Neuronal stem cell (in vitro differentiated cells): ENCODE results near the gene LRP1B.

Source experiments
- DNase-seq: peaks from one replicate; pipeline ENCODE4 v3.0.0-alpha.2; 2013; ENCODE audit warnings: low spot score
- H2AFZ ChIP-seq: one replicate; pipeline ENCODE4 v1.6.1; 2013; ENCODE audit warnings: mild to moderate bottlenecking, low read length, inconsistent platforms
- H2AK5ac ChIP-seq: 2 replicates; pipeline ENCODE4 v1.6.1; 2013; ENCODE audit warnings: low read depth, mild to moderate bottlenecking, inconsistent platforms, low read length, moderate library complexity, mixed read lengths
- H2BK120ac ChIP-seq: 2 replicates; pipeline ENCODE4 v1.6.1; 2013; ENCODE audit warnings: low read depth, mild to moderate bottlenecking, inconsistent platforms, low read length, moderate library complexity, mixed read lengths
- H2BK12ac ChIP-seq: one replicate; pipeline ENCODE4 v1.6.1; 2013; ENCODE audit warnings: low read length, inconsistent platforms
- H2BK15ac ChIP-seq: 2 replicates; pipeline ENCODE4 v1.6.1; 2013; ENCODE audit warnings: mild to moderate bottlenecking, low read length, inconsistent platforms, mixed read lengths
- H2BK5ac ChIP-seq: one replicate; pipeline ENCODE4 v1.6.1; 2013; ENCODE audit warnings: inconsistent platforms, mild to moderate bottlenecking, low read length, moderate library complexity
- H3K14ac ChIP-seq: one replicate; pipeline ENCODE4 v1.6.1; 2013; ENCODE audit warnings: low read length, inconsistent platforms
- H3K18ac ChIP-seq: 2 replicates; pipeline ENCODE4 v1.6.1; 2013; ENCODE audit warnings: low read length, inconsistent platforms
- H3K23ac ChIP-seq: 2 replicates; pipeline ENCODE4 v1.6.1; 2013; ENCODE audit warnings: low read depth, mild to moderate bottlenecking, mixed read lengths, low read length, inconsistent platforms; ENCODE audit not compliant: poor library complexity
- H3K27ac ChIP-seq: replicated peaks from 3 replicates; pipeline ENCODE4 v1.5.1; 2013; ENCODE audit warnings: low read length, inconsistent platforms
- H3K27me3 ChIP-seq, 3 experiments: 2 replicates each; pipeline ENCODE4 v1.6.1; 2013; ENCODE audit warnings: low read length in 3 of 3, mild to moderate bottlenecking in 2 of 3, inconsistent platforms in 1 of 3, low read depth in 1 of 3, mixed read lengths in 1 of 3, moderate library complexity in 1 of 3; ENCODE audit not compliant: control insufficient read depth in 3 of 3, insufficient read depth in 3 of 3
- H3K36me3 ChIP-seq, 2 donors: replicated peaks in 1 of 2; 2 replicates each; pipeline ENCODE4 v1.6.1; 2013; ENCODE audit warnings: low read length in 2 of 2; ENCODE audit not compliant: control insufficient read depth in 2 of 2, insufficient read depth in 2 of 2
- H3K4ac ChIP-seq: 2 replicates; pipeline ENCODE4 v1.6.1; 2013; ENCODE audit warnings: inconsistent platforms, mild to moderate bottlenecking, low read length, moderate library complexity
- H3K4me1 ChIP-seq, 2 donors: 1 replicate in 1 of 2; 2 replicates in 1 of 2; pipeline ENCODE4 v1.6.1; 2013; ENCODE audit warnings: low read length in 2 of 2, low read depth in 1 of 2; ENCODE audit not compliant: control insufficient read depth in 2 of 2, insufficient read depth in 1 of 2
- H3K4me2 ChIP-seq: one replicate; pipeline ENCODE4 v1.6.1; 2013; ENCODE audit warnings: mild to moderate bottlenecking, low read length, inconsistent platforms; ENCODE audit not compliant: insufficient read depth, poor library complexity, severe bottlenecking
- H3K4me3 ChIP-seq, 2 donors: 2 replicates each; pipeline ENCODE4 v1.5.1; 2013; ENCODE audit warnings: low read length in 2 of 2, mild to moderate bottlenecking in 2 of 2, inconsistent platforms in 1 of 2, moderate library complexity in 1 of 2
- H3K79me1 ChIP-seq: one replicate; pipeline ENCODE4 v1.6.1; 2013; ENCODE audit warnings: low read depth, mild to moderate bottlenecking, inconsistent platforms, low read length, moderate library complexity
- H3K9ac ChIP-seq: one replicate; pipeline ENCODE4 v1.6.1; 2013; ENCODE audit warnings: mild to moderate bottlenecking, low read depth, low read length, inconsistent platforms; ENCODE audit not compliant: poor library complexity
- H3K9me3 ChIP-seq, 2 donors: replicated peaks in 1 of 2; 2 replicates each; pipeline versions ENCODE3 to v1.6.1; 2013; ENCODE audit warnings: low read length in 2 of 2, mild to moderate bottlenecking in 2 of 2, inconsistent platforms in 1 of 2, low read depth in 1 of 2, mixed read lengths in 1 of 2, moderate library complexity in 1 of 2; ENCODE audit not compliant: control insufficient read depth in 2 of 2, insufficient read depth in 1 of 2
- H4K8ac ChIP-seq: one replicate; pipeline ENCODE4 v1.6.1; 2013; ENCODE audit warnings: low read depth, mild to moderate bottlenecking, inconsistent platforms, low read length, moderate library complexity
- H4K91ac ChIP-seq: one replicate; pipeline ENCODE4 v1.6.1; 2013; ENCODE audit warnings: low read length, low read depth, mild to moderate bottlenecking, inconsistent platforms; ENCODE audit not compliant: poor library complexity
- WGBS, 2 donors: extraction: QIAGEN DNeasy Blood & Tissue Kit; methylation state at CpG; one replicate each; pipeline ENCODE4 v1.1.7; 2013; ENCODE audit warnings: missing lambda C conversion rate in 2 of 2, mixed read lengths in 1 of 2; ENCODE audit not compliant: insufficient read length in 2 of 2, insufficient replicate concordance in 1 of 2; ENCODE audit errors: extremely low coverage in 2 of 2; 5-methylcytosine and 5-hydroxymethylcytosine counted together

Gene LRP1B

GRCh38 chr2:141620372-141620771 lies 510.4 kb downstream of the LRP1B start:
- Histone ChIP-seq H3K4me2 (no peak overlapping the region), H3K9ac (no peak overlapping the region), H3K4me1 (no peaks in the 10 kb centered on the region), H3K18ac (no peak overlapping the region), H3K79me1 (no peaks in the 10 kb centered on the region), H2BK12ac (no peak overlapping the region), H4K8ac (no peak overlapping the region), H4K91ac (no peak overlapping the region), H2AFZ (no peak overlapping the region), H2AK5ac (no peak overlapping the region), H3K27me3 (no peaks in the 10 kb centered on the region), H2BK15ac (no peak overlapping the region), H3K23ac (no peak overlapping the region), H2BK5ac (no peak overlapping the region), H3K36me3 (no peaks in the 10 kb centered on the region), H3K9me3 (no peaks in the 10 kb centered on the region), H3K27ac (no peak overlapping the region), H3K4me3 (no peak overlapping the region), H2BK120ac (no peak overlapping the region), H3K4ac (no peak overlapping the region), H3K14ac (no peak overlapping the region)
- no peak for DNase-seq

- WGBS, 2 donors: no CpG with 5 or more reads among the region's 2 CpGs
- Histone ChIP-seq H3K14ac (no peak overlapping the region), H3K79me1 (no peaks in the 10 kb centered on the region), H2AK5ac (no peak overlapping the region), H2AFZ (no peak overlapping the region), H2BK15ac (no peak overlapping the region), H3K36me3 (no peaks in the 10 kb centered on the region), H2BK5ac (no peak overlapping the region), H3K27me3 (no peaks in the 10 kb centered on the region), H3K4me2 (no peak overlapping the region), H4K8ac (no peak overlapping the region), H3K18ac (no peak overlapping the region), H2BK120ac (no peak overlapping the region), H3K4ac (no peak overlapping the region), H3K9ac (no peak overlapping the region), H3K9me3 (no peaks in the 10 kb centered on the region), H3K27ac (no peak overlapping the region), H2BK12ac (no peak overlapping the region), H3K4me1 (no peaks in the 10 kb centered on the region), H3K4me3 (no peak overlapping the region), H4K91ac (no peak overlapping the region), H3K23ac (no peak overlapping the region)
- no peak for DNase-seq
These were observed 512.4 kb downstream of the LRP1B start for GRCh38 chr2:141618457-141618856.

- no peak overlapping the region for H2BK15ac ChIP-seq
- no peak overlapping the region for H2BK5ac ChIP-seq
- H4K91ac ChIP-seq: no peak overlapping the region
- H3K18ac ChIP-seq: no peak overlapping the region
- no peak overlapping the region for H3K4ac ChIP-seq
- H3K9me3 ChIP-seq: no peaks in the 10 kb centered on the region
- WGBS, 2 donors: no CpG with 5 or more reads among the region's 1 CpG
- H3K27ac ChIP-seq: no peak overlapping the region
- no peak overlapping the region for H3K4me3 ChIP-seq
- no peak overlapping the region for H3K14ac ChIP-seq
- no peaks in the 10 kb centered on the region for H3K79me1 ChIP-seq
- DNase-seq: no peak
- H2AFZ ChIP-seq: peak overlapping the region; percentile 81
- H3K23ac ChIP-seq: no peak overlapping the region
- H3K4me1 ChIP-seq: peaks cover 5 to 13% of the 10 kb centered on the region in 2 donors
- no peak overlapping the region for H2AK5ac ChIP-seq
- H2BK120ac ChIP-seq: no peak overlapping the region
- no peak overlapping the region for H4K8ac ChIP-seq
- no peak overlapping the region for H2BK12ac ChIP-seq
- H3K27me3 ChIP-seq: no peaks in the 10 kb centered on the region
- H3K4me2 ChIP-seq: no peak overlapping the region
- no peaks in the 10 kb centered on the region for H3K36me3 ChIP-seq
- no peak overlapping the region for H3K9ac ChIP-seq
These were observed 518.8 kb downstream of the LRP1B start for GRCh38 chr2:141611981-141612380.

- no peak overlapping the region for H3K4me2 ChIP-seq
- H3K9ac ChIP-seq: no peak overlapping the region
- H2BK5ac ChIP-seq: no peak overlapping the region
- no peak overlapping the region for H4K91ac ChIP-seq
- H3K4me1 ChIP-seq: peaks cover 5 to 13% of the 10 kb centered on the region in 2 donors
- no CpG with 5 or more reads among the region's 1 CpG for WGBS, 2 donors
- no peak overlapping the region for H2BK12ac ChIP-seq
- H3K18ac ChIP-seq: no peak overlapping the region
- H3K27ac ChIP-seq: no peak overlapping the region
- peak overlapping the region in 1 of 2 donors; percentile 9 for H3K4me3 ChIP-seq
- no peaks in the 10 kb centered on the region for H3K9me3 ChIP-seq
- H2AFZ ChIP-seq: peak overlapping the region; percentile 81
- no peak overlapping the region for H3K14ac ChIP-seq
- H2AK5ac ChIP-seq: no peak overlapping the region
- no peaks in the 10 kb centered on the region for H3K36me3 ChIP-seq
- no peak overlapping the region for H2BK120ac ChIP-seq
- H3K79me1 ChIP-seq: no peaks in the 10 kb centered on the region
- H3K23ac ChIP-seq: no peak overlapping the region
- H4K8ac ChIP-seq: no peak overlapping the region
- no peaks in the 10 kb centered on the region for H3K27me3 ChIP-seq
- no peak overlapping the region for H3K4ac ChIP-seq
- no peak overlapping the region for H2BK15ac ChIP-seq
- no peak for DNase-seq
These were observed 519.6 kb downstream of the LRP1B start for GRCh38 chr2:141611176-141611571.
